GM23248 (cell line): Measurements from ENCODE around the gene TACR1.

Source experiments
- EZH2 ChIP-seq: fragments of 200-600 bp; sonication (generic); IDR thresholded peaks from 2 replicates; pipeline ENCODE4 v1.6.1; 2018; ENCODE audit warnings: antibody characterized with exemption, mild to moderate bottlenecking; ENCODE audit not compliant: insufficient read depth, poor library complexity, severe bottlenecking
- EZH2phosphoT487 ChIP-seq: fragments of 200-600 bp; sonication (generic); IDR thresholded peaks from 2 replicates; pipeline ENCODE4 v1.6.1; 2018; ENCODE audit warnings: antibody characterized with exemption, moderate library complexity, mild to moderate bottlenecking, low read depth; ENCODE audit not compliant: insufficient read depth

DNA sequence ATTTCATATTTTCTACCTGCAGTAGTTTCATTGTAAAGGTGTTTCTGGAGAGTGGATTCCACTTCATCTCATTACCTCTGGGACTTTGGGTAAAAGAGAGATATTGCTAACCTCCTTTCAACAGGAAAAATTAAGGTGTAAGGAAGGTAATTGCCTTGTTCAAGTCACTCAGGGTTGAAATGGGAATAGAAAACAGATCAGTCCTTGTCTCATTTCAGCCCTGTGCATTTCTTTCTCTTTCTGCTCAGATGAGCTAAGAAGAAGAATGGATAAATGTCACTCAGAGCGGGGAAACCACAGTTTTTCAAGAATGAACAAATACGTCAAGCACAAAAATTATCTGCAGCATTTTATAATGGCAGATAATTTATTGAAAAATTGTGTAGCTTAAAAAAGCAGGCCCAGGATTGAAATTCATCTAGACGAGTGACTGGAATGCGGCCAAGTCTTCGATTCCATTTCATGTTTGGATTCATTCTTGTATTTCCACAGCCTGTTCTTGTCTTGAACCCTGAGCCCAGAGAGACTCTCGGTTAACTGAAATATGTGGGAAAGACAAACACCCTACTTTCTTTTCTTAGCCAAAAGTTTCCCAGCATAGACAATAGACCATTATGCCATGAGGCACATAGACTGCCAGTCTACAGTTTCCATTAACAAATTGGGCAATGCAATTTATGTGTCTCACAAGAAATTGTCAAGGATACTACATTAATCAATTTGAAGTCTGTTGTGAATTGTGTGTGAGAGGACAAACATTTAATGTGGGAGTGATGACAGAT lies 133.0 kb downstream of the TACR1 start:
- TF ChIP-seq EZH2phosphoT487: no peak
- TF ChIP-seq EZH2: no peak
